ENCODE measurements around the gene GRID2IP. TPM values are rescaled to one million over a fixed set of nuclear protein-coding genes. Genes with fewer than 3 reads are reported as not detected.
A peak's percentile ranks its signal among the peaks of the same experiment; 100 is the strongest.

The GRID2IP gene
- total and polyA plus RNA-seq, 2 of the 13 experiments (the other 11 are each of a cell fraction or from before 2014, with no cell fraction given): 0.03 TPM; not detected in 1

- TF ChIP-seq ZSCAN12 (CRISPR knock-in tag; IDR thresholded peaks at IDR 0.05): no peak; the same call in none of the 2 replicates
- TF ChIP-seq SMAD3 (CRISPR knock-in tag; IDR thresholded peaks at IDR 0.05): peak; percentile 38
- no peak for TF ChIP-seq MYPOP (CRISPR knock-in tag; IDR thresholded peaks at IDR 0.05)
- TF ChIP-seq XRCC5 (optimal IDR thresholded peaks at IDR 0.05; ENCODE audit: low read length): no peak
- 0 out of 2 replicates have a peak, but pooled peaks have one; percentile 37 for TF ChIP-seq HIVEP1 (CRISPR knock-in tag; IDR thresholded peaks at IDR 0.05)
- TF ChIP-seq MLXIP (CRISPR knock-in tag; IDR thresholded peaks at IDR 0.05; ENCODE audit: borderline replicate concordance): no peak
- no peak for TF ChIP-seq ZBTB39 (CRISPR knock-in tag; IDR thresholded peaks at IDR 0.05)
- no peak for TF ChIP-seq HINFP (CRISPR knock-in tag; IDR thresholded peaks at IDR 0.05; ENCODE audit: low read depth)
- TF ChIP-seq EED (CRISPR knock-in tag; IDR thresholded peaks at IDR 0.05): no peak
- TF ChIP-seq NFAT5 (CRISPR knock-in tag; IDR thresholded peaks at IDR 0.05): no peak
- TF ChIP-seq JDP2 (CRISPR knock-in tag; IDR thresholded peaks at IDR 0.05; ENCODE audit: borderline replicate concordance): no peak
- no peak for TF ChIP-seq MLX (CRISPR knock-in tag; IDR thresholded peaks at IDR 0.05)
- 0 out of 2 replicates have a peak, but pooled peaks have one; percentile 45 for TF ChIP-seq GATAD2A (CRISPR knock-in tag; IDR thresholded peaks at IDR 0.05)
- TF ChIP-seq KAT2B (IDR thresholded peaks at IDR 0.05; ENCODE audit: borderline replicate concordance, low read depth, low read length): no peak
Observed at GRCh38 chr7:6577369-6578113, 26.3 kb upstream of the GRID2IP start, which contains the start of gene ZDHHC4 (continued).
